ENCODE measurements around the gene PDCD5. TPM values are rescaled to one million over a fixed set of nuclear protein-coding genes. Genes with fewer than 3 reads are reported as not detected.

The PDCD5 gene
- total and polyA plus RNA-seq, 2 of the 4 experiments (the other 2 are of a cell fraction), result 30.6 to 74.1 TPM

DNA sequence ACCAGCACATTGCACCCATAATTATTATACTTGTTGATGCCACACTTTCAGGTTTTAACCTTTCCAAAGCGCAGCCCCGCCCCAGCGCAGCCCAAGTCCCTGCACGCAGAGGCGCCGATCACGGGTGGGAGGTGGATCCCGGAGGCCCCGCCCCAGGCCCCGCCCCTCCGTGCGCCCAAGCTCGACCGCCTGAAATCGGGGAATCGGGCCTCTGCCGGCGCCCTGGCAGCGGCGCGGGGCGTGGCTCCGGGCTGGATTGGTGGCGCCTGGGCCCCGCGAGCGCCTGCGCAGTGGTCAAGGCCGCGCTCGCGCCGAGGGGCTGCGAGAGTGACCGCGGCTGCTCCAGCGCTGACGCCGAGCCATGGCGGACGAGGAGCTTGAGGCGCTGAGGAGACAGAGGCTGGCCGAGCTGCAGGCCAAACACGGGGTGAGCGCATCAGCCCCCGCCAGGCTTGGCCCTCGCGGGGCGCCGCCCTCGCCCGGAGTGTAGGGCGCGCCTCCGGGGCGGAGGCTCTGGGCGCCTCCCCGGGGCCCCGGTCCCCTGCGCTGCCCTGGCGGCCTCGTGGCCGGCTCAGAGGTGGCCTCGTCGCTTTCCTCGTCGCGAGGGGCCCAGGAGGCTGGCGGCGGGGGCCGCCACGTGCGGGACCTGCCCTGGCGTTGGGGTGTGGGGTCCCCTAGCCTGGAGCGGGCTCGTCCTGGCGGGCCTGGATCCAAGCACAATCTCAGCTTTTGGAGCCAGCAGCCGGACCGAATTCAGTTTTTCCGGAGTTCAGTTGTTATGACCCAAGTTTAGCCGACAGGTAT lies at the start of gene PDCD5 (continued):
- TF ChIP-seq, protein P1, sequence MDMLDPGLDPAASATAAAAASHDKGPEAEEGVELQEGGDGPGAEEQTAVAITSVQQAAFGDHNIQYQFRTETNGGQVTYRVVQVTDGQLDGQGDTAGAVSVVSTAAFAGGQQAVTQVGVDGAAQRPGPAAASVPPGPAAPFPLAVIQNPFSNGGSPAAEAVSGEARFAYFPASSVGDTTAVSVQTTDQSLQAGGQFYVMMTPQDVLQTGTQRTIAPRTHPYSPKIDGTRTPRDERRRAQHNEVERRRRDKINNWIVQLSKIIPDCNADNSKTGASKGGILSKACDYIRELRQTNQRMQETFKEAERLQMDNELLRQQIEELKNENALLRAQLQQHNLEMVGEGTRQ (IDR thresholded peaks at IDR 0.05; ENCODE audit: low read depth, low read length), result no peak
- no peak for TF ChIP-seq NFE2L2 (IDR thresholded peaks at IDR 0.05; ENCODE audit: low read depth, low read length)
- no peak for TF ChIP-seq BHLHE40 (IDR thresholded peaks at IDR 0.05; ENCODE audit: low read depth, low read length)
- no peak for TF ChIP-seq MAFK (IDR thresholded peaks at IDR 0.05; ENCODE audit: low read depth, low read length)
- peak; percentile 81 for TF ChIP-seq POLR2A (IDR thresholded peaks at IDR 0.05; ENCODE audit: low read depth, low read length)
- no peak for TF ChIP-seq FOS (IDR thresholded peaks at IDR 0.05; ENCODE audit: low read depth, low read length)
- TF ChIP-seq CEBPB (IDR thresholded peaks at IDR 0.05; ENCODE audit: low read depth, low read length), result no peak
